Tibial artery (tissue), 4 donors: ENCODE data around the gene MGAT5B.

Experiments used
- DNase-seq, 2 donors: peaks; one replicate each; pipeline ENCODE4 v3.0.0-alpha.2; 2019
- H3K27ac ChIP-seq, 2 donors: fragments of 200-600 bp; sonication (generic) in 1 of 2; 1 replicate in 1 of 2; 2 replicates in 1 of 2; pipeline ENCODE4 v1.5.1; 2018 to 2019; ENCODE audit warnings: mild to moderate bottlenecking in 1 of 2
- H3K27me3 ChIP-seq, 2 donors: fragments of 200-600 bp; sonication (generic) in 1 of 2; one replicate each; pipeline versions ENCODE4 v1.5.1 to v1.6.0; 2016 to 2019
- H3K36me3 ChIP-seq, 3 donors: fragments of 200-600 bp; sonication (generic) in 2 of 3; one replicate each; pipeline ENCODE4 v1.5.1; 2016 to 2019; ENCODE audit warnings: mild to moderate bottlenecking in 2 of 3
- H3K4me1 ChIP-seq, 4 donors: fragments of 200-600 bp; sonication (generic) in 2 of 4; 1 replicate in 3 of 4; 2 replicates in 1 of 4; pipeline ENCODE4 v1.5.1; 2016 to 2019
- H3K4me3 ChIP-seq, 2 donors: fragments of 200-600 bp; sonication (generic) in 1 of 2; 1 replicate in 1 of 2; 2 replicates in 1 of 2; pipeline ENCODE4 v1.5.1; 2018 to 2019; ENCODE audit warnings: mild to moderate bottlenecking in 2 of 2
- H3K9me3 ChIP-seq, 3 donors: fragments of 200-600 bp; sonication (generic) in 1 of 3; one replicate each; pipeline ENCODE4 v1.5.1; 2016 to 2019
- CTCF ChIP-seq, 2 experiments: fragments of 200-600 bp in 1 of 2; fragments of 450-650 bp in 1 of 2; IDR thresholded peaks; one replicate each; pipeline ENCODE4 v1.5.1; 2017 to 2019; ENCODE audit warnings: antibody characterized with exemption in 2 of 2, mild to moderate bottlenecking in 1 of 2, moderate library complexity in 1 of 2
- intact Hi-C: fragments of 100-400 bp; cut with DNase I; formaldehyde crosslinking; loops from one replicate; pipeline ENCODE4 v1.15.0; 2023; ENCODE audit warnings: low total_unique reads

MGAT5B gene

GRCh38 chr17:76940295-76940694 lies 72.1 kb downstream of the MGAT5B start:
- no peak for TF ChIP-seq CTCF (IDR thresholded peaks at IDR 0.05)
- H3K27me3 ChIP-seq, result peaks cover 0 to 64% of the 10 kb centered on the region in 2 donors
- no peaks in the 10 kb centered on the region for H3K4me1 ChIP-seq
- no peaks in the 10 kb centered on the region for H3K36me3 ChIP-seq
- DNase-seq, result no peak
- intact Hi-C loops, result no loop called here
- H3K4me3 ChIP-seq, result no peak overlapping the region
- no peak overlapping the region for H3K27ac ChIP-seq
- no peaks in the 10 kb centered on the region for H3K9me3 ChIP-seq

GRCh38 chr17:76940738-76941350 lies 72.6 kb downstream of the MGAT5B start:
- H3K9me3 ChIP-seq, result no peaks in the 10 kb centered on the region
- H3K27me3 ChIP-seq, result peaks cover 0 to 64% of the 10 kb centered on the region in 2 donors
- no peak overlapping the region for H3K4me3 ChIP-seq
- TF ChIP-seq CTCF (IDR thresholded peaks at IDR 0.05), result no peak
- H3K4me1 ChIP-seq, result no peaks in the 10 kb centered on the region
- intact Hi-C loops, result no loop called here
- DNase-seq, result no peak
- H3K36me3 ChIP-seq, result no peaks in the 10 kb centered on the region
- no peak overlapping the region for H3K27ac ChIP-seq

GRCh38 chr17:76943202-76943601 lies 75.0 kb downstream of the MGAT5B start:
- Histone ChIP-seq H3K36me3 (no peaks in the 10 kb centered on the region), H3K27me3 (peaks cover 0 to 61% of the 10 kb centered on the region in 2 donors), H3K27ac (no peak overlapping the region), H3K9me3 (no peaks in the 10 kb centered on the region), H3K4me3 (no peak overlapping the region), H3K4me1 (no peaks in the 10 kb centered on the region)
- intact Hi-C loops, result no loop called here
- TF ChIP-seq CTCF (IDR thresholded peaks at IDR 0.05), result no peak
- DNase-seq, result no peak

- no peak overlapping the region for H3K4me3 ChIP-seq
- H3K27ac ChIP-seq, result no peak overlapping the region
- intact Hi-C loops, result no loop called here
- peaks cover 0 to 63% of the 10 kb centered on the region in 2 donors for H3K27me3 ChIP-seq
- no peaks in the 10 kb centered on the region for H3K4me1 ChIP-seq
- H3K36me3 ChIP-seq, result no peaks in the 10 kb centered on the region
- H3K9me3 ChIP-seq, result no peaks in the 10 kb centered on the region
- no peak for TF ChIP-seq CTCF (IDR thresholded peaks at IDR 0.05)
- DNase-seq, result no peak
Observed at GRCh38 chr17:76943781-76944213, 75.6 kb downstream of the MGAT5B start.

GRCh38 chr17:76944477-76944876 lies 76.3 kb downstream of the MGAT5B start:
- Histone ChIP-seq H3K27me3 (peaks cover 0 to 69% of the 10 kb centered on the region in 2 donors), H3K27ac (no peak overlapping the region), H3K4me3 (no peak overlapping the region), H3K36me3 (no peaks in the 10 kb centered on the region), H3K9me3 (no peaks in the 10 kb centered on the region), H3K4me1 (no peaks in the 10 kb centered on the region)
- intact Hi-C loops, result no loop called here
- no peak for DNase-seq
- no peak for TF ChIP-seq CTCF (IDR thresholded peaks at IDR 0.05)
